ENCODE measurements around the gene KRT33B. TPM values are rescaled to one million over a fixed set of nuclear protein-coding genes. Genes with fewer than 3 reads are reported as not detected.

KRT33B gene
- total and polyA plus RNA-seq, 2 of the 13 experiments (the other 11 are each of a cell fraction or from before 2014, with no cell fraction given): not detected

DNA sequence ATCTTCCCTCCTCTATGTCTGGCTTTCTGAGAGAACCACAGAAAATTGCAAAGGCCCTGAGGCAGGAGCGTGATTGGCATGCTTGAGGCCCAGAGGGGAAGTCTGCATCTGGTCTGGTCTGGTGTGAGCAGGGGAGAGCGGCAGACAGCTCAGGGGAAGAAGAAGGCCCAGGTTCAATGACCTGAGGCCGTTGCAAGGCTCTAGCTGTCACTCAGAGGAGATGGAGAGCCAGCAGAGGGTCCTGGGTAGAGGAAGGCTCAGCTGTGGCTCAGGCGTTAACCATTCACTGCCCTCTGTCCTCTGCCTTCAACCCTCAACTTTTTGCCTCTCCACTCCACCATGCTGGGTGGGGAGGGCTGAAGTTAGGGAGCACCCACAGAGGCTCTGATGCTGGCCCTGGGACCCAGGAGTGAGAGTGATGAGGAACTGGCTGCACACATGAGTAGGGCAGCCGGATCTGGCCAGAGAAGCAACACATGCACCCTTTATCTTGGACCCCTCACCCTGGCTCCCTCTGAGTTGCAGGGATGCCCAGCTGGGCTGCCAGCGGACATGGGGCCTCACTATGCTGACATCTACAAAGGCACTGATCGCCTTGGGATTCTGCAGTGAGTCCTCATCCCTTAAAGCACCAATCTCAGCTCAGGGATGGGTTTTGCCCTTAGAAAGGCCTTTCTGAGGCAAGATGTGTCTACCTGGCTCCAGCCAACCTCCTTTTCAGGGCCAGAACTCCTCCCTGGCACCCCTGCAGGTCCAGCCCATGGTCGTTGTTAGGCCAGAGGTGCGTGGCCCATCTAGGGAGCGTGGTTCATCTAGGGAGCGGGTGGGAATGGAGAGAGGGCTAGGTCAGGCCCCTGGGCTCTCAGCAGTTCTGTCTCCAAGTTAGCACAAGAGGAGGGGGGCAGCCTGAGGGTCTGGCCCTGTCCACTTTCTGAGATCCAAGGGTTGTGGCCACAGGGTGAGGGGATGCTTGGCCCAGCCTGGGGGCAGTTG lies 46.4 kb downstream of the KRT33B start (continued):
- TF ChIP-seq ZNF615 (CRISPR knock-in tag; IDR thresholded peaks at IDR 0.05; ENCODE audit: borderline replicate concordance): no peak
- TF ChIP-seq FOXK2 (IDR thresholded peaks at IDR 0.05): no peak

DNA sequence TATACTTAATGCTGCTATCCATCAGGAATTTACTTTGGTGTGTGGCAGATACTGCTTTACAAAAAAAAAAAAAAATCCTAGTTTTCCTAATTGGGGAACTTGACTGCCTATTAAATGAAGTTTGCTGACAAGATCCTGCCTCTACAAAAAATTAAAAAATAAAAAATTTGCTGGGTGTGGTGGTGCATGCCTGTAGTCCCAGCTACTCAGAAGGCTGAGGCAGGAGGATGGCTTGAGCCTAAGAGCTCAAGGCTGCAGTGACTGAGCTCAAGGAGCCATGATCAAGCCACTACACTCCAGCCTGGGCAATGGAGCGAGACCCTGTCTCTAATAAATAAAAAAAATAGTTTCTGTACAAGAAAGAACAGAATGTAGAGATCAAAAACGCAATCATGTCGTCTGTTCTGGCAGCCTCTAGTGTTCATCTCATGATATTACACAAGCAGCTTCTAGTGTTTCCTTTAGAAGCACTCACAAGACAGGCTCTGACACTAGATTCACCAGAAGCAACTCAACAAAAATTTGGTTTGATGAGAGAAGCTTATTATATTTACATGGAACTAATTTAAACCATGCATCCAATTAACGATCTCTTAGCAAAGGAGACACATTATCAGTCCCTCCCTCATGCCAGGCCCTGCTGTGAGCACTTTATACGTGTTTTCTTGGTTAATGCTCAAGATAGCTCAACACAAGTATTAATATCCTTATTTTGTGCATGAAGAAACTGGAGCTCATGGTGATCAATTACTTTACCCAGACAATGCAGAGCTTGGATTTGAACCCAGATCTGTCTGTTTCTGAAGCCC lies 47.3 kb downstream of the KRT33B start:
- Histone ChIP-seq H4K20me1 (ENCODE audit: insufficient read depth, low read length) (no peaks in the 10 kb centered on the region), H3K4me2 (ENCODE audit: low read depth, low read length) (no peak overlapping the region), H3K9ac (ENCODE audit: insufficient read depth, low read depth, low read length) (no peak overlapping the region), H3K79me2 (ENCODE audit: insufficient read depth, low read length) (no peaks in the 10 kb centered on the region), H3K9me3 (ENCODE audit: low read length) (peaks cover 10% of the 10 kb centered on the region; the same call in 1 of the 2 replicates), H3K4me3 (replicated peaks in 1 of 3; ENCODE audit: insufficient read depth in 1 of 3, low read depth in 2 of 3, low read length in 3 of 3) (no peak overlapping the region), H3K27me3 (ENCODE audit: control insufficient read depth in 1 of 2, insufficient read depth in 2 of 2, low read length in 2 of 2) (peaks cover 0 to 5% of the 10 kb centered on the region in 2 experiments; a peak in 1 of 5 replicates), H3K27ac (ENCODE audit: extremely low read length, insufficient read depth, low read length) (no peak overlapping the region), H2AFZ (ENCODE audit: low read length) (no peak overlapping the region), H3K4me1 (ENCODE audit: insufficient read depth, low read length) (no peaks in the 10 kb centered on the region), H3K36me3 (replicated peaks in 1 of 2; ENCODE audit: control insufficient read depth in 1 of 2, insufficient read depth in 2 of 2, low read length in 2 of 2) (no peaks in the 10 kb centered on the region)
- POLR2A ChIA-PET: no interaction called here
- intact Hi-C loops (cut with micrococcal nuclease; ENCODE audit: unreplicated experiment): loop anchor here (1.0 to 5.0 kb wide), 2 partner anchors 413 to 465 kb away; no protein-coding TSS in a partner anchor
- ATAC-seq (peak; percentile 54; the same call in 2 of the 3 replicates), DNase-seq (ENCODE audit: low spot score) (peak; percentile 38), FAIRE-seq (peak; percentile 85)
- BruUV-seq (replicated peaks): no TSS peak
- 18% methylated on average over 5 of the region's 5 CpGs for WGBS (ENCODE audit: low lambda C conversion rate)
- CTCF ChIA-PET (ENCODE audit: low intra/inter-chr PET ratio, low total read pairs): interaction anchor here (0.6 to 2.4 kb wide), 3 partner anchors 413 to 519 kb away, joined by 3 to 16 read pairs (median 4); no protein-coding TSS in a partner anchor
- in situ Hi-C loops (cut with HindIII; ENCODE audit: extremely low pct_ligation_motif_present, low pct_unique_long_range_greater_than_20kb): loop anchor here (5.0 kb wide), 2 partner anchors 415 to 465 kb away; no protein-coding TSS in a partner anchor
- TF ChIP-seq, protein P1, sequence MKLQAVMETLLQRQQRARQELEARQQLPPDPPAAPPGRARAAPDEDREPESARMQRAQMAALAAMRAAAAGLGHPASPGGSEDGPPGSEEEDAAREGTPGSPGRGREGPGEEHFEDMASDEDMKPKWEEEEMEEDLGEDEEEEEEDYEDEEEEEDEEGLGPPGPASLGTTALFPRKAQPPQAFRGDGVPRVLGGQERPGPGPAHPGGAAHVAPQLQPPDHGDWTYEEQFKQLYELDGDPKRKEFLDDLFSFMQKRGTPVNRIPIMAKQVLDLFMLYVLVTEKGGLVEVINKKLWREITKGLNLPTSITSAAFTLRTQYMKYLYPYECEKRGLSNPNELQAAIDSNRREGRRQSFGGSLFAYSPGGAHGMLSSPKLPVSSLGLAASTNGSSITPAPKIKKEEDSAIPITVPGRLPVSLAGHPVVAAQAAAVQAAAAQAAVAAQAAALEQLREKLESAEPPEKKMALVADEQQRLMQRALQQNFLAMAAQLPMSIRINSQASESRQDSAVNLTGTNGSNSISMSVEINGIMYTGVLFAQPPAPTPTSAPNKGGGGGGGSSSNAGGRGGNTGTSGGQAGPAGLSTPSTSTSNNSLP (IDR thresholded peaks at IDR 0.05; ENCODE audit: low read depth, low read length): peak; percentile 52; the same call in 1 of the 2 replicates
- TF ChIP-seq GLI4 (CRISPR knock-in tag; IDR thresholded peaks at IDR 0.05; ENCODE audit: borderline replicate concordance): no peak
- TF ChIP-seq CEBPG (CRISPR knock-in tag; IDR thresholded peaks at IDR 0.05): peak; percentile 33; the same call in 1 of the 2 replicates
- TF ChIP-seq RXRA (CRISPR knock-in tag; IDR thresholded peaks at IDR 0.05): no peak
- TF ChIP-seq PITX1 (CRISPR knock-in tag; IDR thresholded peaks at IDR 0.05): no peak
- no peak for TF ChIP-seq RBFOX2 (IDR thresholded peaks at IDR 0.05; ENCODE audit: low read depth, low read length)
- TF ChIP-seq KLF16 (CRISPR knock-in tag; IDR thresholded peaks at IDR 0.05): 0 out of 4 replicates have a peak, but pooled peaks of 1 of the 2 experiments have one; percentile 5
- TF ChIP-seq RAD21 (CRISPR knock-in tag; IDR thresholded peaks at IDR 0.05): 0 out of 2 replicates have a peak, but pooled peaks have one; percentile 35
- TF ChIP-seq, protein P2, sequence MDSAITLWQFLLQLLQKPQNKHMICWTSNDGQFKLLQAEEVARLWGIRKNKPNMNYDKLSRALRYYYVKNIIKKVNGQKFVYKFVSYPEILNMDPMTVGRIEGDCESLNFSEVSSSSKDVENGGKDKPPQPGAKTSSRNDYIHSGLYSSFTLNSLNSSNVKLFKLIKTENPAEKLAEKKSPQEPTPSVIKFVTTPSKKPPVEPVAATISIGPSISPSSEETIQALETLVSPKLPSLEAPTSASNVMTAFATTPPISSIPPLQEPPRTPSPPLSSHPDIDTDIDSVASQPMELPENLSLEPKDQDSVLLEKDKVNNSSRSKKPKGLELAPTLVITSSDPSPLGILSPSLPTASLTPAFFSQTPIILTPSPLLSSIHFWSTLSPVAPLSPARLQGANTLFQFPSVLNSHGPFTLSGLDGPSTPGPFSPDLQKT (CRISPR knock-in tag; IDR thresholded peaks at IDR 0.05; ENCODE audit: borderline replicate concordance): no peak
- TF ChIP-seq POLR2G (IDR thresholded peaks at IDR 0.05; ENCODE audit: low read depth, low read length): no peak
- TF ChIP-seq KLF15 (CRISPR knock-in tag; IDR thresholded peaks at IDR 0.05; ENCODE audit: borderline replicate concordance): no peak
- TF ChIP-seq HHEX (CRISPR knock-in tag; IDR thresholded peaks at IDR 0.05): no peak
- TF ChIP-seq ZNF558 (CRISPR knock-in tag; IDR thresholded peaks at IDR 0.05; ENCODE audit: borderline replicate concordance): no peak
- TF ChIP-seq GTF2F1 (IDR thresholded peaks at IDR 0.05; ENCODE audit: low read length): no peak
- no peak for TF ChIP-seq ATRX (CRISPR knock-in tag; IDR thresholded peaks at IDR 0.05; ENCODE audit: borderline replicate concordance)
- TF ChIP-seq MED13 (CRISPR knock-in tag; IDR thresholded peaks at IDR 0.05): no peak
- peak; percentile 80 for TF ChIP-seq STAG1 (CRISPR knock-in tag; IDR thresholded peaks at IDR 0.05)
